GM15510 (cell line): ENCODE data around the gene ZMYND12.

ENCODE experiments used
- POLR2A ChIP-seq: IDR thresholded peaks from 3 replicates; pipeline ENCODE4 v1.6.1; 2011; ENCODE audit warnings: borderline replicate concordance; ENCODE audit not compliant: insufficient read length; ENCODE audit errors: extremely low read depth

Gene ZMYND12

DNA sequence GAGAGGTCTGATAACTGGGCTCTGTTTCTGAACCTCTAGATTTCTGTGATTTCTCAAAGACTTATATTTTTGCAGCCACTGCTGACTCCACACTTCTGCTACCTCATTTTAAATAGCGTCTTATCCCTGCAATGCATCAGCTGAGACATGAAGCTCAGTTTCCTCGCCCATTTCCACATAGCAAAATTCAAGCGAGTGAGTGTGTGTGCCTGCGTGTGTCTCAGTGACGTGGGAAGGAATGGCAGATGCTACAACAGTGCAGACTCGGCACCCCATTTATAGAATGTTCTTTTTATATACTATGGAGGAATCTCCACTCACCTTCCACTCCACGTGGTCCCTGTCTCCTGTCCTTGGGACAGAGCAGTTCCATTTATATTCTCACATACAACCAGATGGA lies 35.7 kb downstream of the ZMYND12 start:
- no peak for TF ChIP-seq POLR2A

DNA sequence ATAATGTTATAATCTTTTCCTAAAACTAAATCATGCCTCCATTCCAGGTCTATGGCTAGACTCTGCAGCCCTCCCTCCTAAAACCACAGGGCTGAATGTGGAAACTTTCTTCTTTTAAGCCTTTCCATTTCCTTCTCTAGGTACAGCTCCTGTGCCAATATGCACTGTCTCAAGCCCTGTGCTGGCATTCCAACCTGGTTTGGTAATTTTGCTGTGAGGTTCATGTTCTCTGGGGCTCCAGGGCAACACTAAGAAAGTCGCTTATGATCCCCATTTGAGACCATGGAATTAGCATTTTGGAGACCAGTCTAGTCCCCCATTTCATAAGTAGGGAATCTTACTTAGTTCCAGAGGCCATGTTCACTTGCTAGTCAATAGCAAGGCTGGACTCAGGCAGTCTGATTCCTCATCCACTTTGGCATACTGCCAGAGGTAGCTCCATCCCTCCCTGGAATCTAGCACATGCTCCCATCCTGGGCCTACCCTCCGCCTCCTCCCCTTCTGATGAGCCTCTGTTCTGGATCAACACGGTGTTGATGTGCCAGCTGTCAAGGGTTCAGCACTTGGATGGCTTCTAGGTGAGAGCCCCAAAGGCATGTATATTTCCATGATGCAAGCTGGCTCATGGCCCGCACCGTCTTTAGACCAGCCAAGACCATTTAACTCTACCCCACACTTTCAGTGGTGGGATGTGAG lies 36.5 kb downstream of the ZMYND12 start:
- TF ChIP-seq POLR2A: no peak

GRCh38 chr1:42418516-42418915 lies 37.3 kb downstream of the ZMYND12 start:
- no peak for TF ChIP-seq POLR2A

- no peak for TF ChIP-seq POLR2A
Observed at GRCh38 chr1:42417166-42417565, 38.7 kb downstream of the ZMYND12 start.

- no peak for TF ChIP-seq POLR2A
Observed at GRCh38 chr1:42414551-42415496, 41.0 kb downstream of the ZMYND12 start.

DNA sequence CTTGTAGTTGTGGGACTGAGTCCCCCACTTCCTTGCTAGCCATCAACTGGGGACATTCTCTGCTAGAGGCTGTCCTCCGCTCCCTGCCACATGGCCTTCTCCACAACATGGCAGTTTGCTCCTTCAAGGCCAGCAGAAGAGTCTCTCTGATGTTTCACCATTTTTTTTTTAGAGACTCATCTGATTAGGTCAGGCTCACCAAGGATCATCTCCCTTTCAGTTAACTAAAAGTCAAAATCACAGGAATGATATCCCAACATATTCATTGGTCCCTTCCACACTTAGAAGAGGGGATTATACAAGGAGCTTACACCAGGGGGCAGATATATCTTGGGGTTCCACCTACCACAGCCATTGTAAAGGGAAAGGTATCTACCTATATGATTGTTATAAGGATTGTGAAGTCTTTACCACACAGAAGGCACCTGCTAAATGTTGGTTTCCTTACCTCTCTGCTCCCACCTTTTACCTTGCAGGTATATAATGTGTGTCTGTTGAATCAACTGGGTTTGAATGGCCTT lies 51.9 kb downstream of the ZMYND12 start:
- TF ChIP-seq POLR2A: no peak

- TF ChIP-seq POLR2A: no peak
Observed at GRCh38 chr1:42399315-42400100, 56.3 kb downstream of the ZMYND12 start.

GRCh38 chr1:42392967-42393848 lies 62.6 kb downstream of the ZMYND12 start:
- TF ChIP-seq POLR2A: no peak

DNA sequence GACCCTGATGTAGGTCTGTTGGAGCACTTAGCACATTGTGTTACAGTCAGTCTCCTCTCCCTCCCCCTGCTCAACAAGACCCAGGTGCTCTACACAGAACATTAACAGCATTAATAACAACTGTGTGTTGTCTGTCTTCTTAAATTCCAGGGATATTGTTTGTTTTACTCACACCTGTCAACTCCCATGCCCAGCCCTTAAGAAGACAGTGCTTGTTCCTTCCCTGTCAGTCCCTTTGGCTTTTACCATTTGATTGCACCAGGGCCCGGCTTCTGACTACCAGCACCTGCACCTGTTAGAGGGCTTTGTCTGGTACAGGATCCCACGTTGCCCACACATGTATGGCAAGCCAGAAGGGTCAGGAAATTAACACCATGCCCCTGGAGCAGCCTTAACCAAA lies 63.6 kb downstream of the ZMYND12 start:
- no peak for TF ChIP-seq POLR2A

DNA sequence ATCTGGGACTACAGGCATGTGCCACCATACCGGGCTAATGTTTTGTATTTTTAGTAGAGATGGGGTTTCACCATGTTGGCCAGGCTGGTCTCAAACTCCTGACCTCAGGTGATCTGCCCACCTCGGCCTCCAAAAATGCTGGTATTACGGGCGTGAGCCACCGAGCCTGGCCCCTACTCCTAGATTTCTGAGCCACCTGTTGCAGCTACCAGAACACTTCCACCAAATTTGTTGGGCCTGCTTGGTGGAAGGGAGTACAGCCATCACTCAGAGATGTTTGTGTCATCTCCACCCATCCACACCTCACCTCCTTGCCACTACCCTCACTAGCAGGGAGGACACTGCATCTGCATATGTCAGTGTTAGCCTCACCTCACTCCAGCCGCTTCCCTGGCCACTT lies 69.8 kb downstream of the ZMYND12 start:
- TF ChIP-seq POLR2A: no peak

- no peak for TF ChIP-seq POLR2A
Observed at GRCh38 chr1:42385283-42385682, 70.5 kb downstream of the ZMYND12 start.

- TF ChIP-seq POLR2A: no peak
Observed at GRCh38 chr1:42381280-42381673, 74.5 kb downstream of the ZMYND12 start.

GRCh38 chr1:42380586-42381279 lies 75.1 kb downstream of the ZMYND12 start, which contains the start of gene RIMKLA:
RIMKLA (plus strand) TSS chr1:42380792; CDS start chr1:42380935, 143 bp downstream.
- peak; percentile 41 for TF ChIP-seq POLR2A
